Glomerular endothelial cell (primary cell): ENCODE data around the gene EDDM3A. TPM values are rescaled to one million over a fixed set of nuclear protein-coding genes. Genes with fewer than 3 reads are reported as not detected.
"Not testable (repeated sequence)": the region's sequence is repeated elsewhere in the genome, so short reads cannot be mapped to it uniquely, and the experiment has no call there.

ENCODE experiments used
- DNase-seq: peaks from one replicate; pipeline ENCODE4 v3.0.0-alpha.2; 2011; ENCODE audit warnings: low read depth, low spot score; ENCODE audit errors: extremely low read depth
- total RNA-seq: library from RNA; depleted of rRNA; stranded (reverse); fragments of >200 nt; gene quantifications from 2 replicates; pipeline ENCODE4 v1.2.3, GENCODE V29; 2015

Gene EDDM3A, protein sequence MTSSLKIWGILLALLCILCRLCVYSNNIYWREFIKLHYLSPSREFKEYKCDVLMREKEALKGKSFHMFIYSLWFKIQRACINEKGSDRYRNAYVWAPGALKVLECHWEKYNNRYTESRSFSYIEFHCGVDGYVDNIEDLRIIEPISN
- total RNA-seq = not detected in 2 replicates

DNA sequence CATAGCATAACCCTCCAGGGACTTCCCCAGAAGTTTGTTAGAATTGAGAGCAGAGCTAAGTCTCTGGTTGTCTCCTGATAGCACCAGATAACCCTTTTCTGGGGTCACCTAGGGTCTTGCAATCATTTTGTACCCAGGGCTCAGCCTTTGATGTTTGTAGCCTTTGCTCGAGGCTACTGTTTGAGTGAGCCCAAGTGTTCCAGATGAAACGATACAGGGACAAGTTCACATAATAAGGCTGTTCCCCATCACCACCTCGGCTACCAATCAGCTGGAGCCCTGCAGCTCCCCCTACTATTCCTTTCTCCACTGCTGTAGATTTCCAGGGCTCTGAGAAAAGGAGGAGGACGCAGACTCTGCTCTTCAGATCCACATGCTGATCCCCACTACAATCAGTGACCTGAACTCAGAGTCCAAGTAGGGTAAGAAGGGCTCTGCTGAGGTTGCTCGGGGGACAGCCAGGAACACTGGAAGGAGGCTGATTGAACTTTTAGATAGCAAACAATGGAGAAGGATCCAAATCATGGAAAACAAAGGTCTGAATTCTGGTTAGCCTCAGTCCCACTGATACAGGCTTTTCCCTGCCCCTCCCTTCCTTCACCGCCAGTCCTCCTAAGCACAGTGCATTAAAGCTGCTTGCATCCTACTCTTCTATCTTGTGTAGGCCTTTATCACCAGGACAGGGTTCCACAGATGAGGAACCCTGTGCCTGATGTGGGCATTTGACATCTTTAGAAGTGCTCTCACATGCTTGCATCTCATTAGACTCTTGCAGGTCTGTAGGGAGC lies at the start of gene EDDM3A:
Gene EDDM3A, plus strand, starts transcription at position 317 of the 788 bp plus-strand sequence. CDS start 1,694 bp downstream, outside the sequence.
- DNase-seq = no peak

DNA sequence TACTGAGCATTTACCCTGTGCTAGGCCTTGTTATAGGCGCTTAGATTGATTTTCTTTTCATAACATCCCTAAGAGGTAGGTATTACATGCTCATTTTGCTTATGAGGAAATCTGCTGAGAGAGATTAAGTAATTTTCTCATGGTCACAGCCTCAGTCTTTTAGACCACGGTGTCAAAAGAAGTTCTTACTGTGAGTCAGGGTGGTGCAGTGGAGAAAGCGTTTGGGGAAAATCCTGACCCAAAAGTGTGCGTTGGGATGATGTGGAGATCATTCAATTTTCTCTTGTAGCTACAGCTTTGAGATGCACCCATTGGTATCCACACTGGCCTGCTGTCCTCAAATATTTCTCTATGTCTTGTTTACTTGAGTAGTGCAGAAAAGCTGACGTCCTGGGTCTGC lies 48.9 kb upstream of the EDDM3A start:
- no peak for DNase-seq

DNA sequence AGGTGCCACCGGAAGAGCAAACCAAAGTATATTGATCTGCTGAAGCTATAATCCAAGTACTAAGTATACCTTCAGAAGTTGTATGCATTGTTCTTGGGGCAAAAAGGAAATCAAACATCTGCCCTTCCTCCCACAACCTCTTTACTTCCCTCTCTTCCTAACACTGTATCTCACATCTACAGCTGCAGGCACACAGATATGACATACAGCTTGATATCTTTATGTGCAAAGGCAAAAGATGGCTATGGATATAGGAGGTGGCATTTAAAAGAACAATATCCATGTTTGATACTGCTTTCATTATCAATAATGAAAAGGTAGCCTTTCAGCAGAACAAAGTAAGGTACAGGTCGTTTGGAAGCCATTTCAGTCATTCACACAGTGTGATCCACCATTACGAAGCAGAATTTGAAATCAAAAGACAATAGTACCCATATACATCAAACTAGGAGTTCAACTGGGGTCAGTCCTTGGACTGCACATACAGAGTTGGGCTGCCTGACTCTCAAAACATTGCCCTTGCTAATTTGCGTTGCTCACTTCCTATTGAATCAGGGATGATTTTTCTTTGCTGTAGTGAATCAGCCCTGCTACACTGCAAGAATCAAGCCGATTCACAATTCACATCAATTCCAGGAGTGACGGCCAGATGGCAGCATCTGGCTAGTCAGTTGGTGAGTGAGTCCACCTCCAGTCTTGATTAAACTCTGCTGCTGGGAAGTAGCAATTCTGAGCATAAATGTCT lies 48.2 kb upstream of the EDDM3A start:
- DNase-seq = no peak

GRCh38 chr14:20698018-20698329 lies 47.7 kb upstream of the EDDM3A start:
- DNase-seq = no peak

DNA sequence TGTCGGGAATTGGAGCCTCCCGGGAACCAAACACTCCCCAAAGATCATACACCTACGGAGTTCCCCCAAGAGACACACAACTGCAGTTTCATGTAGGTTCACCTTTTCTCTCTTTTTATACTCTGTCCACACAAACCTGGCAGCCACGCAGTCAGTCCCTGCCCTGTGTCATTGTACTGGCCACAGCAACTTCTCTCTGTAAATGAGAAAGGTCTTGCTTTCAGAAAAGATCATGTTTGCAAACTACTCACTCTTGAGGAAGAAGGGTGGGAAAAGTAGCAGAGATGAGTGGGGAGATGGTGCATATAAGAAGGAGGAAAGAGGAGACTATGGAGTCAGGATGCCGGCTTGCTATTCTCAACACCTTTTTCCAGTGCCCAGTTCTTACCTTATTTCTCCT lies 46.8 kb upstream of the EDDM3A start:
- DNase-seq = no peak

- no peak for DNase-seq
Measured at GRCh38 chr14:20699931-20700330, 45.8 kb upstream of the EDDM3A start.

GRCh38 chr14:20700965-20701364 lies 44.7 kb upstream of the EDDM3A start:
- not testable (repeated sequence) for DNase-seq

DNA sequence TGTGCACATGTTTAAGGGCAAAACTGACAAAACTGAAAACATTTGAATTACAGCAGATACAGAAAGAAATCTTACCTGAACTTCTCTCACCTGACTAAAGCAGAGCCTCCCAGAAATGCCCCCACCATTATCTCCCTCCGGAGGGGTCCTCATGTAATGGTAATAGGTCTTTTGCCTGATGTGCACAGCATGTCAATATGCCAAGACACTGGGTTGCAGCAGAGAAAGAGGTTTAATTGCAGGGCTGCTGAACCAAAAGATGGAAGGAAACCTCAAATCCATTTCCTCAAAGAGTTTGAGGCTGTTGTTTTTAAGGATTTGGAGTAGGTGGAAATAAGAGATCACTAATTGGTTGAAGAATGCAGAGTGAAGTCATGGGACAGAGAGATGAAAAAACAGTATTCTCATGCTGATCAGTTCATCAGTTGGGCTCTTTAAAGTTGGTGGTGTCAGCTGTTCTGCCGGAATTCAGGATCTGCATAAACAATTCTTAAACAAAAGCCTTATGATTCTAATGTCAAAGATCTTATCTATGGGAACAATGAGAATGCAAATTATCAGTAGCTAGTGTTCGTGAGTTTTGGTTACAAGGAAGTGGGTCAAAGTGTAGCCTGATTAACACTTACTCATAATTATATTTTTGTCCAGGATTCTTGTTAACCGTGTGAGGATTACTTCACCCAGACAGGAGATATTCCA lies 38.9 kb upstream of the EDDM3A start:
- no peak for DNase-seq

DNA sequence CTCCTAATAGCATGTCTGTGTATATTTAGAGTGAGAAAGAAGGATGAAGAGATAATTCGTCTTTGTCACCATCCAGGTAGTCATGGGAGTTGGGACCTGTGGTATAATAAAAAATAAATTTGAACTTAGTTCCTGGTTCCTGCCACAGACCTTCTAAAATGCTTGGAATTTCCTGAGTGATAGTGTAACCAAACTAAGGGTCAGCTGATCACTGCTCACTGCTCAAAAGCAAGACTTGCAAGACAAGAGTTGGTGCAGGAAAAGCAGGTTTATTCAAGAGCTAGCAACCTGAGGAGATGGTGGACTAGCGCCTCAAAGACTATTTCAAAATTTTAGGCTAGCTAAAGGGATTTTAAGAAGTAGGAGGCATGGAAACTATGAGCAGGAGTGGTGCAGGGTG lies 38.1 kb upstream of the EDDM3A start:
- no peak for DNase-seq

DNA sequence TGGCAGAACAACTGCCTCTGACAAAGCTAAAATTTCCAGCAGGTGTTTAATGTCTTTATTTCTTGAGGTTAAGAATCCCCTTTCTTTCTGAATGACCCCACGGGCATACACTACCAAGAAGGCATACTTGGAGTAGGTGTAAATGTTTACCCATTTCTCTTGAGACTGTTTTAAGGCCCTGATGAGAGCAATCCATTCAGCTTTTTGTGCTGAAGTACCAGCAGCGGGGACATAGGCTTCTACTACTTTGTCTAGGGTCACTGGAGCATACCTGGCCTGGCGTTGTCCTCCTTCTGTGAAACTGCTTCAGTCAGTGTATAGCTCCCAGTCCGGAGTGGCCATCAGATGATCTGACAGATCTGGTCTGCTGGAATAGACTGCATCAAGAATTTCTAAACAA lies 34.4 kb upstream of the EDDM3A start:
- DNase-seq = no peak

GRCh38 chr14:20711685-20712084 lies 34.0 kb upstream of the EDDM3A start:
- DNase-seq = no peak

DNA sequence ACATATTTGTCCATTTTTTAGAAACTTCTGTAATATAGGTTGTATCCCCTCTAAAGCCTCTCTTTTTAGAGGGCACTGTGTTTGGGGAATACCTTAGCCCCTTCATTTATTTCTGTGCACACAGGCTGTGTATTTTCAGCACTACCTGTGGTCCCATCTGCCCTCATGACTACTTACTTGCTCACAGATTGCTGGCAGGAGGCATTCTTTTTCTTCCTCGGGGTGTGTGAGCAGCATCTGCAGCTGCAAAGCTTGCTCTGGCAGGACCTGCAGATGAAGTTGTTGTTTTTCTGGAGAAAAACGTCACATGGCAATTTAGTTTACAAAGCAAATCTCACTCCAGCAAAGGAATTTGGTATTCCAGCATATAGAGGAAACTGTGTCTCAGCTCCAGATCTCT lies 32.8 kb upstream of the EDDM3A start:
- DNase-seq = no peak

DNA sequence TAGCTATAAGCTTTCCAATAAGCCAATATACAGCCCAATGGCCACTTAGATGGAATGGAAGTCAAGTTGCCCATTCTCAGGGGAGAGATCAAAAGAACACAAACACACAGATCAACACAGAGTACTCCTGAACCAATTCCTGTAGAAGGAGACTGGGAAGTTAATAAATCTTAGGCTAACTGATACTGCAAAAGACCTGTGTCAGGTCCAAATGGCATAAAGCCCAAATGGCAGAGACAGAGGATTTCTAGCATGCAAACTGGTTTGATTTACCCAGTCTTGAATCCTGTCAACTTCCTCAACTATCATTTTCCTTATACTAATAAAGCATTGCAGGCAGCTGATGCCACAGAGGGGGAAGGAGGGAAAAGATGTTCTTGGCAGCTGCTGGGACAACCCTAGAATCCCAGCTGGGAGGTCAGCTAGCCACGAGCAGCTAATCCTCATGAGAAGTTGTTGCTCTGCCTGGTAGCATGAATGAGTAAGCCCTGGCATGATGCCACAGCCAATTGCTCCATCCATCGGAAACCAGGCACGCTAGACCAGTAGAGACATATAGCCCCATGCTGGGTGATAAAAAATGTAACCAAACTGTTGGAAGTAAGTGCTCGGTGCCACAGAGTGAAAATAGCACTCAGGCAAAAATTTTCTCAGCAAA lies 31.0 kb upstream of the EDDM3A start:
- no peak for DNase-seq

DNA sequence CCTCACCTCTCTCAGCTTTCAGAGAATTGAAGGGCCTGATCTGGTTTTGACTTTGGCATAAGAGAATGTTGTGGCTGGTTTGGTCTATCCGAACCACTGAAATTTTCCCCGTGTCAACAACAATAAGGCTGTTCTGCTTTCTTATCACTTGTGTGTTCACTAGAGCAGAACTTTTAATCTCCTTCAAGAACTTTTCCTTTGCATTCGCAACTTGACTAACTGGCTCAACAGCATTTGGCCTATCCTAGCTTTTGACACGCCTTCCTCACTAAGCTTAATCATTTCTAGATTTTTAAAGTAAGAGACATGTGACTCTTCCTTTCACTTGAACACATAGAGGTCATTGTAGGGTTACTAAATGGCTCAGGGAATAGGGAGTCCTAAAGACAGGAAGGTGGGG lies 25.9 kb upstream of the EDDM3A start:
- no peak for DNase-seq

- DNase-seq = no peak
Measured at GRCh38 chr14:20720741-20721140, 24.9 kb upstream of the EDDM3A start.

GRCh38 chr14:20722016-20722415 lies 23.7 kb upstream of the EDDM3A start:
- no peak for DNase-seq

GRCh38 chr14:20723488-20723887 lies 22.2 kb upstream of the EDDM3A start:
- no peak for DNase-seq

- DNase-seq = not testable (repeated sequence)
Measured at GRCh38 chr14:20726121-20726520, 19.6 kb upstream of the EDDM3A start.

DNA sequence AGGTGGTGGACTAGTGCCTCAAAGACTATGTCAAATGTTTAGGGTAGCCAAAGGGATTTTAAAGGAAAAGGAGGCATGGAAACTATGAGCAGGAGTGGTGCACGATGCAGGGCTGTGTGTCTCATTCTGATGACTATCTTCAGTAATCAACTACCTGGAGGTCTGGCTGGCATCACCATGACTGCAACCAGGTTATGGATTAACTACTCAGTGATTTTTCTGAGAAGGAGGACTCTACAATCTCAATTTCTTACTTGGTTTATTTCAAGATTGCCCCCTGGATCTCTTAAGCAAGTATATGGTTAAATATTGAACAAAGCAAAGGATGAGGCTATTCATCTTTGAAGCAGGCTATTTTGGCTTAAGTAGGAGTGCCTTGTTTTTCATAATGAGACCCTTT lies 19.2 kb upstream of the EDDM3A start:
- no peak for DNase-seq

DNA sequence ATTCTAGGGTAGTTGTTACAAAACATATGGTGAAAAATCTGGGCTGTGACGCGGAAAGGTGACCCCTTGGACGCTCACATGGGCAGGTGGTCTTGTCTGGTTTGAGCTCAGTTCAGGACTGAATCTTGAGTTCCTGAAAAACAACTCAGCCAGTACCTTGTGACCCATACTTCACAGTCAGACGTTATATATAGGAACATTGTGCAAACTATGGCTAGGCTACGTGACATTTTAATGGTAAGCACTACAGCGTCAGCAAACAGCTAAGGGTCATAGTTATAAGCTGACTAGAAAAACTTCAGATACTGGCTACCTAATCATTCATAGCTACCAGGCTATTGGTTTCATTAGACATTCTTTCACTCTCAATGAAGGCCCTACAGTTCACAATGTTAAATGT lies 14.8 kb upstream of the EDDM3A start:
- no peak for DNase-seq

GRCh38 chr14:20732477-20732876 lies 13.2 kb upstream of the EDDM3A start:
- DNase-seq = no peak
